Stomach (tissue), 9 donors: ENCODE data around the gene SRL. TPM values are rescaled to one million over a fixed set of nuclear protein-coding genes. Genes with fewer than 3 reads are reported as not detected.
A peak's percentile ranks its signal among the peaks of the same experiment; 100 is the strongest.

Source experiments
- DNase-seq, 2 donors: peaks; one replicate each; pipeline versions ENCODE4 v3.0.0 to v3.0.0-alpha.2; 2013 to 2019
- H3K27ac ChIP-seq, 5 donors: fragments of 200-600 bp in 4 of 5; sonication (generic) in 4 of 5; one replicate each; pipeline ENCODE4 v1.5.1; 2013 to 2019; ENCODE audit warnings: mild to moderate bottlenecking in 1 of 5, moderate library complexity in 1 of 5
- H3K27me3 ChIP-seq, 3 donors: fragments of 200-600 bp; sonication (generic); one replicate each; pipeline ENCODE4 v1.5.1; 2017 to 2019; ENCODE audit warnings: mixed run types in 1 of 3
- H3K36me3 ChIP-seq, 4 donors: fragments of 200-600 bp; sonication (generic); 1 replicate in 3 of 4; 2 replicates in 1 of 4; pipeline ENCODE4 v1.5.1; 2016 to 2019
- H3K4me1 ChIP-seq, 4 donors: fragments of 200-600 bp; sonication (generic); one replicate each; pipeline ENCODE4 v1.5.1; 2016 to 2019
- H3K4me3 ChIP-seq, 4 donors: fragments of 200-600 bp; sonication (generic) in 3 of 4; one replicate each; pipeline ENCODE4 v1.5.1; 2016 to 2019; ENCODE audit warnings: mild to moderate bottlenecking in 1 of 4
- H3K9me3 ChIP-seq, 4 donors: fragments of 200-600 bp; sonication (generic); one replicate each; pipeline ENCODE4 v1.5.1; 2016 to 2019
- EP300 ChIP-seq: sonication (generic); formaldehyde crosslinking; IDR thresholded peaks from one replicate; pipeline ENCODE4 v1.6.1; 2017; ENCODE audit warnings: antibody characterized with exemption
- POLR2A ChIP-seq, 4 donors: fragments of 450-650 bp; IDR thresholded peaks; one replicate each; pipeline ENCODE4 v1.6.1; 2016; ENCODE audit warnings: antibody characterized with exemption in 4 of 4, control low read depth in 2 of 4, mild to moderate bottlenecking in 1 of 4, moderate library complexity in 1 of 4
- POLR2AphosphoS5 ChIP-seq, 3 donors: sonication (generic); formaldehyde crosslinking; IDR thresholded peaks; one replicate each; pipeline ENCODE4 v1.6.1; 2016; ENCODE audit warnings: antibody characterized with exemption in 3 of 3
- WGBS, 5 donors: extraction: QIAGEN DNeasy Blood & Tissue Kit in 3 of 5; methylation state at CpG; one replicate each; pipeline versions ENCODE4 v1.1.5 to v1.1.7; 2013 to 2018; 5-methylcytosine and 5-hydroxymethylcytosine counted together
- intact Hi-C: fragments of 100-400 bp; cut with DNase I; formaldehyde crosslinking; loops from one replicate; pipeline ENCODE4 v1.15.1; 2023; ENCODE audit warnings: low total_unique reads
- polyA plus RNA-seq, 3 donors: library from polyadenylated mRNA; stranded (reverse); fragments of 200-250 nt; gene quantifications; one replicate each; pipeline ENCODE4 v1.2.3, GENCODE V29; 2013
- total RNA-seq, 5 donors: library from RNA; depleted of rRNA; stranded (reverse); fragments of >200 nt; gene quantifications; one replicate each; pipeline versions ENCODE4 v1.1.0 to v1.2.3, GENCODE V29; 2014 to 2016
- TF ChIP-seq, protein P1 (sequence below), 7 experiments: fragments of 450-650 bp in 4 of 7; fragments of 200-600 bp in 3 of 7; sonication (generic) in 3 of 7; IDR thresholded peaks; one replicate each; pipeline ENCODE4 v1.5.1; 2016 to 2019; ENCODE audit warnings: antibody characterized with exemption in 7 of 7, control low read depth in 2 of 7, mild to moderate bottlenecking in 1 of 7
- donor health status: healthy with polysubstance abuse.
- donor health status: Bipolar disorder and iron deficiency.
- donor health status: healthy.

The SRL gene
- total and polyA plus RNA-seq, 8 donors, result 0.31 to 1.5 (median 0.65) TPM; not detected in 4

DNA sequence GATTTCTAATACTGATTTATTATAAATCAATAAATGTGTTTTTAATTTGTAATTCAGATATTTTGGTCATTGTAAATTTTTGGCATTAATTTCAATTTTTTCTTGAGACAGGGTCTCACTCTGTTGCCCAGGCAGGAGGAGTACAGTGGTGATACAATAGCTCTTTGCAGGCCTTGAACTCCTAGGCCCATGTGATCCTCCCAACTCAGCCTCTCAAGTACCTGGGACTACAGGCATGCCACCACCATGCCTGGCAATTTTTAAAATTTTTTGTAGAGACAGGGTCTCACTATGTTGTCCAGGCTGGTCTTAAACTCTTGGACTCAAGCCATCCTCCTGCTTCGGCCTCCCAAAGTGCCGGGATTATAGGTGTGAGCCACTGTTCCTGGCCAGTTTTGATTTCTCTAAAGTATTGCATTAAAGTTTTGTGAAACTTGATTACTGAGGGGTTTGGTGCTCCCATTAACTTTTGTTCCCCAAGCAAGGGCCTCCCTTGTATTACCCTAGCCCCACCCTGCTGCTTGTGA is 36.2 kb upstream of the SRL start:
- no peaks in the 10 kb centered on the region for H3K36me3 ChIP-seq
- WGBS, 5 donors, result 92 to 97% (median 96%) methylated on average over 2 of the region's 2 CpGs
- TF ChIP-seq POLR2A (IDR thresholded peaks at IDR 0.05) (no peak), EP300 (no peak), POLR2AphosphoS5 (IDR thresholded peaks at IDR 0.05) (no peak)
- TF ChIP-seq, protein P1, sequence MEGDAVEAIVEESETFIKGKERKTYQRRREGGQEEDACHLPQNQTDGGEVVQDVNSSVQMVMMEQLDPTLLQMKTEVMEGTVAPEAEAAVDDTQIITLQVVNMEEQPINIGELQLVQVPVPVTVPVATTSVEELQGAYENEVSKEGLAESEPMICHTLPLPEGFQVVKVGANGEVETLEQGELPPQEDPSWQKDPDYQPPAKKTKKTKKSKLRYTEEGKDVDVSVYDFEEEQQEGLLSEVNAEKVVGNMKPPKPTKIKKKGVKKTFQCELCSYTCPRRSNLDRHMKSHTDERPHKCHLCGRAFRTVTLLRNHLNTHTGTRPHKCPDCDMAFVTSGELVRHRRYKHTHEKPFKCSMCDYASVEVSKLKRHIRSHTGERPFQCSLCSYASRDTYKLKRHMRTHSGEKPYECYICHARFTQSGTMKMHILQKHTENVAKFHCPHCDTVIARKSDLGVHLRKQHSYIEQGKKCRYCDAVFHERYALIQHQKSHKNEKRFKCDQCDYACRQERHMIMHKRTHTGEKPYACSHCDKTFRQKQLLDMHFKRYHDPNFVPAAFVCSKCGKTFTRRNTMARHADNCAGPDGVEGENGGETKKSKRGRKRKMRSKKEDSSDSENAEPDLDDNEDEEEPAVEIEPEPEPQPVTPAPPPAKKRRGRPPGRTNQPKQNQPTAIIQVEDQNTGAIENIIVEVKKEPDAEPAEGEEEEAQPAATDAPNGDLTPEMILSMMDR (IDR thresholded peaks at IDR 0.05), result no peak
- DNase-seq, result no peak
- H3K27ac ChIP-seq, result no peak overlapping the region
- intact Hi-C loops, result no loop called here
- no peaks in the 10 kb centered on the region for H3K9me3 ChIP-seq
- peaks cover 0 to 14% (median 13%) of the 10 kb centered on the region in 4 donors for H3K4me1 ChIP-seq
- no peak overlapping the region for H3K4me3 ChIP-seq
- H3K27me3 ChIP-seq, result peaks cover 0 to 2% (median 0%) of the 10 kb centered on the region in 3 donors

DNA sequence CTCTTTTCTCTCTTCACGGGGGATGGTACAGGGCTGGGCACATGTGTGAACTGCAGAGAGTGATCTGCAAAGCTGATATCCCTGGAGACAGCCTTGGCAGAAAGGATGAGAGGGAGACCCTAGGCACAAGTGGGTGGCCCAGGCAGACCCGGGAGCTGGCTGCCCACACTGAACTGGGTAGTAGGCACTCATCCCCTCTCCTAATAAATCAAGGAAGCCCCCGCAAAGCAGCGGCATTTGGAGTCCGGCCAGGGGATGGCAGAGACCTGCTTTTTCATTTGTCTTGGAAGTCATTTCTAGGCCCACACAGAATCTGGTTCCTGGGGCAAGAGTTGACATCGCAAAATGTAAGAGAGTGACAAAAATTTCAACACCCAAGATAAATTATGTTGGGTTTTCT is 34.0 kb upstream of the SRL start:
- H3K27ac ChIP-seq, result no peak overlapping the region
- no peaks in the 10 kb centered on the region for H3K36me3 ChIP-seq
- WGBS, 5 donors, result 84 to 89% (median 85%) methylated on average over 6 of the region's 6 CpGs
- peaks cover 2 to 22% (median 19%) of the 10 kb centered on the region in 4 donors for H3K4me1 ChIP-seq
- DNase-seq, result no peak
- TF ChIP-seq POLR2A (IDR thresholded peaks at IDR 0.05), result no peak
- TF ChIP-seq, protein P1 (IDR thresholded peaks at IDR 0.05), result no peak
- no peak for TF ChIP-seq EP300
- TF ChIP-seq POLR2AphosphoS5 (IDR thresholded peaks at IDR 0.05), result no peak
- no peaks in the 10 kb centered on the region for H3K27me3 ChIP-seq
- no peaks in the 10 kb centered on the region for H3K9me3 ChIP-seq
- intact Hi-C loops, result no loop called here
- H3K4me3 ChIP-seq, result no peak overlapping the region

DNA sequence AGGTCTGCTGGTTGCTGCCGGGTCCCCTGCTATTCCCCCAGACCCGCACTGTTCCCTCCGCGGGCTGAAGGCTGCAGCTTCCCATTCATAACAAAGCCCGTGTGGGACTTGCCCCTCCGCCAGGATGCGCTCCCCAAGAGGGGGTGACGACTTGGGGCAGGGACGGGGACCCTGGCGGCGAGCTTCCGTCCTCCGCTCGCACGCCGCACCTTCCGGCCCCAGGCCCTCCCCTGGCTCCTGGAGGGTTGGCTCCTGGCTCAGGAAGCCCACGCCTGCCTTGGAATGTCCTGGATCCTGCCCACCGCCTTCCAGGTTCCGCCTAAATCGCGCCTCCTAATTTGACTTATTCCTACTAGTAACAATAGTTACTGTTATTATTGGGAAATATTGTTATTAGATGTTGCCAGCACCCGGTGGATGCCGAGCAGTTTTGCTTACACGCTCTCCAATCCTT is 32.0 kb upstream of the SRL start:
- DNase-seq, result peak; percentile 62 to 85
- H3K27me3 ChIP-seq, result no peaks in the 10 kb centered on the region
- H3K36me3 ChIP-seq, result no peaks in the 10 kb centered on the region
- H3K4me1 ChIP-seq, result peaks cover 7 to 35% (median 29%) of the 10 kb centered on the region in 4 donors
- 0 to 2% (median 1%) methylated on average over 12 to 25 of the region's 25 CpGs for WGBS, 5 donors
- H3K27ac ChIP-seq, result peak overlapping the region; percentile 90 to 97 (median 92)
- no peaks in the 10 kb centered on the region for H3K9me3 ChIP-seq
- H3K4me3 ChIP-seq, result peak overlapping the region; percentile 73 to 99 (median 88)
- intact Hi-C loops, result no loop called here
- TF ChIP-seq POLR2A (IDR thresholded peaks at IDR 0.05), result no peak
- TF ChIP-seq EP300, result no peak
- peak in 2 of 3 donors; percentile 26 to 56 for TF ChIP-seq POLR2AphosphoS5 (IDR thresholded peaks at IDR 0.05)
- TF ChIP-seq, protein P1 (IDR thresholded peaks at IDR 0.05), result peak in 2 of 7 experiments; percentile 20 to 24

- Histone ChIP-seq H3K9me3 (no peaks in the 10 kb centered on the region), H3K4me1 (peaks cover 7 to 35% (median 29%) of the 10 kb centered on the region in 4 donors), H3K36me3 (no peaks in the 10 kb centered on the region), H3K4me3 (peak overlapping the region; percentile 73 to 99 (median 88)), H3K27ac (peak overlapping the region; percentile 90 to 97 (median 92)), H3K27me3 (no peaks in the 10 kb centered on the region)
- peak; percentile 45 to 81 for DNase-seq
- intact Hi-C loops, result no loop called here
- TF ChIP-seq POLR2A (IDR thresholded peaks at IDR 0.05) (no peak), POLR2AphosphoS5 (IDR thresholded peaks at IDR 0.05) (no peak), EP300 (no peak)
- TF ChIP-seq, protein P1 (IDR thresholded peaks at IDR 0.05), result no peak
- WGBS, 5 donors, result 0 to 1% (median 1%) methylated on average over 11 to 79 of the region's 79 CpGs
Observed at GRCh38 chr16:4272114-4272956, 30.5 kb upstream of the SRL start.
